Breast epithelium (tissue), 4 donors: ENCODE data around the gene POU2AF3. TPM values are rescaled to one million over a fixed set of nuclear protein-coding genes. Genes with fewer than 3 reads are reported as not detected.
"Not testable (repeated sequence)": the region's sequence is repeated elsewhere in the genome, so short reads cannot be mapped to it uniquely, and the experiment has no call there.

Source experiments
- DNase-seq, 2 donors: peaks; one replicate each; pipeline ENCODE4 v3.0.0-alpha.2; 2019; ENCODE audit warnings: low spot score in 2 of 2
- H3K27ac ChIP-seq, 2 donors: fragments of 200-600 bp; sonication (generic) in 1 of 2; one replicate each; pipeline ENCODE4 v1.5.1; 2016 to 2019; ENCODE audit warnings: mild to moderate bottlenecking in 1 of 2
- H3K27me3 ChIP-seq, 2 donors: fragments of 200-600 bp; sonication (generic) in 1 of 2; one replicate each; pipeline versions ENCODE4 v1.5.1 to v1.6.0; 2017 to 2019; ENCODE audit warnings: control low read depth in 1 of 2, mild to moderate bottlenecking in 1 of 2
- H3K36me3 ChIP-seq: fragments of 200-600 bp; one replicate; pipeline ENCODE4 v1.5.1; 2019
- H3K4me1 ChIP-seq, 2 donors: fragments of 200-600 bp; sonication (generic); one replicate each; pipeline ENCODE4 v1.5.1; 2016 to 2019; ENCODE audit warnings: control low read depth in 1 of 2
- H3K4me3 ChIP-seq, 3 donors: fragments of 200-600 bp; sonication (generic); 1 replicate in 2 of 3; 2 replicates in 1 of 3; pipeline ENCODE4 v1.5.1; 2016 to 2019; ENCODE audit warnings: mild to moderate bottlenecking in 3 of 3, moderate library complexity in 2 of 3
- H3K9me3 ChIP-seq, 2 donors: fragments of 200-600 bp; sonication (generic) in 1 of 2; one replicate each; pipeline ENCODE4 v1.5.1; 2016 to 2019; ENCODE audit warnings: control low read depth in 1 of 2
- CTCF ChIP-seq, 3 donors: fragments of 450-650 bp; IDR thresholded peaks; one replicate each; pipeline ENCODE4 v1.5.1; 2016 to 2017; ENCODE audit warnings: antibody characterized with exemption in 3 of 3, mild to moderate bottlenecking in 3 of 3, moderate library complexity in 3 of 3
- POLR2A ChIP-seq: fragments of 450-650 bp; IDR thresholded peaks from one replicate; pipeline ENCODE4 v1.6.1; 2016; ENCODE audit warnings: antibody characterized with exemption, mild to moderate bottlenecking, moderate library complexity
- POLR2AphosphoS5 ChIP-seq, 3 donors: sonication (generic); formaldehyde crosslinking; IDR thresholded peaks; one replicate each; pipeline ENCODE4 v1.6.1; 2017; ENCODE audit warnings: antibody characterized with exemption in 3 of 3
- intact Hi-C: fragments of 100-400 bp; cut with DNase I; formaldehyde crosslinking; loops from one replicate; pipeline ENCODE4 v1.15.1; 2023; ENCODE audit warnings: low total_unique reads
- total RNA-seq, 3 donors: library from RNA; depleted of rRNA; stranded (reverse); fragments of >200 nt; gene quantifications; one replicate each; pipeline ENCODE4 v1.1.0, GENCODE V29; 2016

Gene POU2AF3
- total RNA-seq, 3 donors from 2014 or later = 1.4 to 3.6 (median 1.6) TPM

- Histone ChIP-seq H3K27me3 (no peaks in the 10 kb centered on the region), H3K36me3 (no peaks in the 10 kb centered on the region), H3K4me1 (no peaks in the 10 kb centered on the region), H3K9me3 (no peaks in the 10 kb centered on the region), H3K27ac (peak overlapping the region; percentile 21 to 46), H3K4me3 (no peak overlapping the region)
- TF ChIP-seq POLR2AphosphoS5 (IDR thresholded peaks at IDR 0.05) = no peak
- no peak for TF ChIP-seq POLR2A
- no peak for TF ChIP-seq CTCF (IDR thresholded peaks at IDR 0.05)
- peak in 1 of 2 donors; percentile 75 for DNase-seq
- intact Hi-C loops = no loop called here
These were observed 11.7 kb downstream of the POU2AF3 start for GRCh38 chr11:111310088-111310487.

- no peak for TF ChIP-seq POLR2AphosphoS5 (IDR thresholded peaks at IDR 0.05)
- no peak for TF ChIP-seq CTCF (IDR thresholded peaks at IDR 0.05)
- no peak for TF ChIP-seq POLR2A
- H3K4me1 ChIP-seq = no peaks in the 10 kb centered on the region
- intact Hi-C loops = no loop called here
- no peak for DNase-seq
- H3K4me3 ChIP-seq = no peak overlapping the region
- peak overlapping the region; percentile 7 to 56 for H3K27ac ChIP-seq
- no peaks in the 10 kb centered on the region for H3K9me3 ChIP-seq
- H3K36me3 ChIP-seq = no peaks in the 10 kb centered on the region
- H3K27me3 ChIP-seq = no peaks in the 10 kb centered on the region
These were observed 12.4 kb downstream of the POU2AF3 start for GRCh38 chr11:111310723-111311122.

- DNase-seq = no peak
- Histone ChIP-seq H3K27ac (no peak overlapping the region), H3K4me1 (no peaks in the 10 kb centered on the region), H3K36me3 (no peaks in the 10 kb centered on the region), H3K9me3 (no peaks in the 10 kb centered on the region), H3K27me3 (no peaks in the 10 kb centered on the region), H3K4me3 (no peak overlapping the region)
- intact Hi-C loops = no loop called here
- TF ChIP-seq CTCF (IDR thresholded peaks at IDR 0.05) (no peak), POLR2AphosphoS5 (IDR thresholded peaks at IDR 0.05) (no peak), POLR2A (no peak)
These were observed 13.7 kb downstream of the POU2AF3 start for GRCh38 chr11:111312076-111312475.

- no peaks in the 10 kb centered on the region for H3K27me3 ChIP-seq
- TF ChIP-seq CTCF (IDR thresholded peaks at IDR 0.05) (no peak), POLR2AphosphoS5 (IDR thresholded peaks at IDR 0.05) (no peak), POLR2A (no peak)
- no peaks in the 10 kb centered on the region for H3K9me3 ChIP-seq
- intact Hi-C loops = no loop called here
- H3K4me1 ChIP-seq = no peaks in the 10 kb centered on the region
- no peaks in the 10 kb centered on the region for H3K36me3 ChIP-seq
- no peak for DNase-seq
- no peak overlapping the region for H3K27ac ChIP-seq
- H3K4me3 ChIP-seq = no peak overlapping the region
These were observed 20.9 kb downstream of the POU2AF3 start for GRCh38 chr11:111319296-111319695.

GRCh38 chr11:111320199-111320598 is 21.9 kb downstream of the POU2AF3 start:
- H3K4me1 ChIP-seq, intact Hi-C loops, H3K9me3 ChIP-seq, H3K4me3 ChIP-seq, H3K36me3 ChIP-seq, H3K27me3 ChIP-seq, DNase-seq: not testable (repeated sequence)
- peak overlapping the region in 1 of 2 donors; percentile 50 for H3K27ac ChIP-seq
